HepG2 (cell line): ENCODE measurements around the gene EPB41L3. TPM values are rescaled to one million over a fixed set of nuclear protein-coding genes. Genes with fewer than 3 reads are reported as not detected.

Source experiments
- ATAC-seq: fragments of 200-7000 bp; cut with Tn5 transposase; 3 replicates; pipeline ENCODE4 v1.9.1; 2020; ENCODE audit warnings: mild to moderate bottlenecking, moderate library complexity
- BruUV-seq: library from RNA; stranded (reverse); fragments of 400-500 nt; replicated peaks from 2 replicates; lab custom pipeline; 2021; lab: Mats Ljungman, UMichigan
- CTCF ChIA-PET: fragments of 300-600 bp; formaldehyde crosslinking; extraction: SDS; loops from one replicate; lab custom pipeline; 2021; ENCODE audit warnings: low total read pairs, inconsistent platforms, low intra/inter-chr PET ratio; lab: Yijun Ruan, JAX
- POLR2A ChIA-PET: fragments of 350-600 bp; sonication (Branson Sonifier 250); formaldehyde crosslinking; loops from one replicate; lab custom pipeline; 2020; ENCODE audit warnings: antibody characterized with exemption, inconsistent platforms; lab: Yijun Ruan, JAX
- DNase-seq: peaks from one replicate; pipeline ENCODE4 v3.0.0-alpha.2; 2015; ENCODE audit warnings: low spot score
- FAIRE-seq: peaks from 3 replicates; lab custom pipeline; 2011; peaks lifted over from hg19 to GRCh38; lab: Jason Lieb, UNC
- H2AFZ ChIP-seq: one replicate; pipeline ENCODE4 v1.6.1; 2011; ENCODE audit warnings: low read length, inconsistent platforms
- H3K27ac ChIP-seq: fragments of 300-600 bp; 3 replicates; pipeline ENCODE4 v1.8.0; 2011; ENCODE audit warnings: mixed run types, mild to moderate bottlenecking, mixed read lengths, low read length, inconsistent platforms; ENCODE audit not compliant: insufficient read depth; ENCODE audit errors: extremely low read length
- H3K27me3 ChIP-seq, 2 experiments: fragments of 200-600 bp in 1 of 2; 2 replicates in 1 of 2; 3 replicates in 1 of 2; pipeline versions ENCODE4 v1.6.0 to v1.8.0; 2011; ENCODE audit warnings: low read length in 2 of 2, mild to moderate bottlenecking in 2 of 2, moderate library complexity in 2 of 2, inconsistent platforms in 1 of 2; ENCODE audit not compliant: insufficient read depth in 2 of 2, control insufficient read depth in 1 of 2
- H3K36me3 ChIP-seq, 2 experiments: fragments of 200-600 bp in 1 of 2; replicated peaks in 1 of 2; 2 replicates in 1 of 2; 3 replicates in 1 of 2; pipeline versions ENCODE4 v1.5.1 to v1.8.0; 2011; ENCODE audit warnings: low read length in 2 of 2, inconsistent platforms in 1 of 2; ENCODE audit not compliant: insufficient read depth in 2 of 2, control insufficient read depth in 1 of 2
- H3K4me1 ChIP-seq: 2 replicates; pipeline ENCODE4 v1.5.1; 2012; ENCODE audit warnings: low read length, inconsistent platforms; ENCODE audit not compliant: insufficient read depth
- H3K4me2 ChIP-seq: 2 replicates; pipeline ENCODE4 v1.6.0; 2011; ENCODE audit warnings: low read depth, low read length, inconsistent platforms
- H3K4me3 ChIP-seq, 3 experiments: fragments of 200-600 bp in 1 of 3; sonication (generic), shearing (Covaris generic) in 1 of 3; replicated peaks in 1 of 3; 2 replicates each; pipeline ENCODE4 v1.5.1; 2011 to 2016; ENCODE audit warnings: low read length in 3 of 3, inconsistent platforms in 2 of 3, low read depth in 2 of 3, mild to moderate bottlenecking in 2 of 3, control low read depth in 1 of 3, mixed read lengths in 1 of 3; ENCODE audit not compliant: insufficient read depth in 1 of 3
- H3K79me2 ChIP-seq: one replicate; pipeline ENCODE4 v1.6.1; 2011; ENCODE audit warnings: low read length, inconsistent platforms; ENCODE audit not compliant: insufficient read depth
- H3K9ac ChIP-seq: 2 replicates; pipeline ENCODE4 v1.6.0; 2011; ENCODE audit warnings: mild to moderate bottlenecking, low read depth, low read length, inconsistent platforms; ENCODE audit not compliant: insufficient read depth
- H3K9me3 ChIP-seq: 2 replicates; pipeline ENCODE4 v1.5.1; 2012; ENCODE audit warnings: mild to moderate bottlenecking, low read length
- H4K20me1 ChIP-seq: 2 replicates; pipeline ENCODE4 v1.6.0; 2011; ENCODE audit warnings: inconsistent platforms, mild to moderate bottlenecking, low read length, moderate library complexity; ENCODE audit not compliant: insufficient read depth
- CEBPB ChIP-seq: IDR thresholded peaks from 2 replicates; pipeline ENCODE4 v1.6.1; 2011; ENCODE audit warnings: low read depth, low read length, improper control_type of control experiment, borderline replicate concordance
- NR2C2 ChIP-seq: sonication (generic); formaldehyde crosslinking; IDR thresholded peaks from 2 replicates; pipeline ENCODE4 v1.4.0; 2020; ENCODE audit warnings: missing genetic modification reagents, mild to moderate bottlenecking, moderate library complexity, borderline replicate concordance
- REST ChIP-seq, 2 experiments: IDR thresholded peaks; 2 replicates each; pipeline ENCODE4 v1.6.1; 2011 to 2012; ENCODE audit warnings: low read length in 2 of 2, borderline replicate concordance in 1 of 2, low read depth in 1 of 2, mild to moderate bottlenecking in 1 of 2, moderate library complexity in 1 of 2
- whole genome bisulfite sequencing: methylation state at CpG from one replicate; pipeline ENCODE4 v1.1.6; 2017; ENCODE audit warnings: low lambda C conversion rate; 5-methylcytosine and 5-hydroxymethylcytosine counted together
- in situ Hi-C: cut with HindIII; loops from 2 replicates; pipeline ENCODE4 v1.10.0; 2017; ENCODE audit warnings: low pct_unique_long_range_greater_than_20kb; ENCODE audit not compliant: extremely low pct_ligation_motif_present
- intact Hi-C: fragments of 100-400 bp; cut with micrococcal nuclease; formaldehyde crosslinking; loops from one replicate; pipeline ENCODE4 v1.10.0; 2022; ENCODE audit not compliant: unreplicated experiment
- polyA plus RNA-seq, 8 experiments: library from polyadenylated mRNA; depleted of rRNA in 3 of 8; stranded (reverse) in 7 of 8; unstranded in 1 of 8; fragments of >200 nt; fragmentation: Illumina TruSeq in 4 of 8; extraction: Trizol in 4 of 8; gene quantifications; 2 replicates each; pipeline versions ENCODE4 v1.2.1 to v1.2.3, GENCODE V29; 2011 to 2016; ENCODE audit warnings: low read depth in 4 of 8, missing spikeins in 1 of 8, mixed read lengths in 1 of 8; ENCODE audit not compliant: insufficient read depth in 1 of 8
- total RNA-seq, 5 experiments: library from RNA; depleted of rRNA; stranded (reverse); fragments of >200 nt; fragmentation: Illumina TruSeq; extraction: Trizol; gene quantifications; 2 replicates each; pipeline ENCODE4 v1.2.3, GENCODE V29; 2016; ENCODE audit warnings: low read depth in 1 of 5

The EPB41L3 gene
- total and polyA plus RNA-seq, 2 of the 13 experiments (the other 11 are each of a cell fraction or from before 2014, with no cell fraction given), result not detected

GRCh38 chr18:5439986-5440696 lies 103.7 kb downstream of the EPB41L3 start:
- CTCF ChIA-PET, result no interaction called here
- Histone ChIP-seq H3K4me2 (no peak overlapping the region), H3K4me3 (no peak overlapping the region), H3K36me3 (no peaks in the 10 kb centered on the region), H4K20me1 (no peaks in the 10 kb centered on the region), H2AFZ (no peak overlapping the region), H3K4me1 (no peaks in the 10 kb centered on the region), H3K9ac (no peak overlapping the region), H3K27ac (no peak overlapping the region), H3K79me2 (no peaks in the 10 kb centered on the region), H3K27me3 (no peaks in the 10 kb centered on the region; a peak in 1 of 5 replicates), H3K9me3 (no peaks in the 10 kb centered on the region)
- no TSS peak for BruUV-seq
- TF ChIP-seq CEBPB (peak; percentile 66; the same call in 1 of the 2 replicates), NR2C2 (no peak), REST (IDR thresholded peaks at IDR 0.05; ENCODE audit: borderline replicate concordance in 1 of 2, low read depth in 1 of 2, low read length in 2 of 2) (no peak)
- intact Hi-C loops (loop anchor here (10.0 kb wide), 1 partner anchor 365 kb away; no protein-coding TSS in a partner anchor), in situ Hi-C loops (no loop called here)
- DNase-seq (no peak), ATAC-seq (no peak), FAIRE-seq (no peak)
- POLR2A ChIA-PET, result no interaction called here
- 27% methylated on average over 3 of the region's 3 CpGs for WGBS
